Prostate gland (tissue), 2 donors: ENCODE measurements around the gene FEZF2.

Source experiments
- CTCF ChIP-seq, 4 experiments: fragments of 200-600 bp in 2 of 4; fragments of 450-650 bp in 2 of 4; sonication (generic) in 2 of 4; IDR thresholded peaks; 1 replicate in 3 of 4; 2 replicates in 1 of 4; pipeline ENCODE4 v1.5.1; 2016 to 2019; ENCODE audit warnings: antibody characterized with exemption in 4 of 4, mild to moderate bottlenecking in 2 of 4, moderate library complexity in 2 of 4
- POLR2A ChIP-seq: fragments of 450-650 bp; IDR thresholded peaks from one replicate; pipeline ENCODE4 v1.6.1; 2016; ENCODE audit warnings: antibody characterized with exemption, mild to moderate bottlenecking
- POLR2AphosphoS5 ChIP-seq: sonication (generic); formaldehyde crosslinking; IDR thresholded peaks from one replicate; pipeline ENCODE4 v1.6.1; 2017; ENCODE audit warnings: antibody characterized with exemption

- TF ChIP-seq CTCF (IDR thresholded peaks at IDR 0.05) (no peak), POLR2A (no peak), POLR2AphosphoS5 (no peak)
Measured at GRCh38 chr3:62371720-62372591, 1.4 kb downstream of the FEZF2 start.
